ENCODE data around the gene CCDC181.

GRCh38 chr1:169414952-169415351 lies 12.3 kb downstream of the CCDC181 start:
- TF ChIP-seq CTCF (IDR thresholded peaks at IDR 0.05) (no peak), ZFX (IDR thresholded peaks at IDR 0.05; ENCODE audit: borderline replicate concordance) (no peak)

All from 22Rv1 (cell line).